Epithelial cell of proximal tubule (primary cell): ENCODE data around the gene IL6ST. TPM values are rescaled to one million over a fixed set of nuclear protein-coding genes. Genes with fewer than 3 reads are reported as not detected.

ENCODE experiments used
- DNase-seq: peaks from one replicate; pipeline ENCODE4 v3.0.0-alpha.2; 2011; ENCODE audit warnings: low read depth
- H3K4me3 ChIP-seq: 2 replicates; pipeline ENCODE4 v1.5.1; 2011; ENCODE audit warnings: low read depth, mild to moderate bottlenecking, low read length
- CTCF ChIP-seq: conservative IDR thresholded peaks from 2 replicates; pipeline ENCODE4 v1.5.1; 2012; ENCODE audit warnings: low read depth, mild to moderate bottlenecking, low read length
- total RNA-seq: library from RNA; depleted of rRNA; stranded (reverse); fragments of >200 nt; gene quantifications from 2 replicates; pipeline ENCODE4 v1.2.3, GENCODE V29; 2015

The IL6ST gene
- total RNA-seq, 1 donor from 2014 or later = 61.6 TPM

GRCh38 chr5:55900068-55900467 is 94.7 kb downstream of the IL6ST start:
- H3K4me3 ChIP-seq = no peak overlapping the region
- no peak for TF ChIP-seq CTCF
- no peak for DNase-seq

GRCh38 chr5:55899344-55899743 is 95.4 kb downstream of the IL6ST start:
- DNase-seq = no peak
- H3K4me3 ChIP-seq = no peak overlapping the region
- no peak for TF ChIP-seq CTCF

DNA sequence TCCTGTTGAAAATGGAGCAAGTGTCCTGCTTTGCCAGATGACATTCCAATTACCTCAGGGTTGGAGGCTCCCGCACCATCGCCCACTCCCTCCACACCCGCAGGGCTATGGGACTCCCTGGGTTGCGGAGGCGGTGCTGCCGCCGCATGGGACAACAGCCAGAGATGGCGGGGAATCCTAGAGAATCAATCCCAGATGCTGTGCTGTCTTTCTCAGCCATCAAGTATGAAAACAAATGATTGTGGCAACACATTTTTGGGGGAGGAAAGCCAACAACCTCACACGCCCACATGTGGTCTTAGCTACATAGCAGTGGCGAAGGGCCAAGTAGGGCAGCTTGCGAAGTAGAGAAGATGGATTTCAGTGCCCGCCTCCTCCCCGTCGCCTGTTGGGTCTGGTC is 96.9 kb downstream of the IL6ST start:
- TF ChIP-seq CTCF = no peak
- no peak for DNase-seq
- H3K4me3 ChIP-seq = no peak overlapping the region

DNA sequence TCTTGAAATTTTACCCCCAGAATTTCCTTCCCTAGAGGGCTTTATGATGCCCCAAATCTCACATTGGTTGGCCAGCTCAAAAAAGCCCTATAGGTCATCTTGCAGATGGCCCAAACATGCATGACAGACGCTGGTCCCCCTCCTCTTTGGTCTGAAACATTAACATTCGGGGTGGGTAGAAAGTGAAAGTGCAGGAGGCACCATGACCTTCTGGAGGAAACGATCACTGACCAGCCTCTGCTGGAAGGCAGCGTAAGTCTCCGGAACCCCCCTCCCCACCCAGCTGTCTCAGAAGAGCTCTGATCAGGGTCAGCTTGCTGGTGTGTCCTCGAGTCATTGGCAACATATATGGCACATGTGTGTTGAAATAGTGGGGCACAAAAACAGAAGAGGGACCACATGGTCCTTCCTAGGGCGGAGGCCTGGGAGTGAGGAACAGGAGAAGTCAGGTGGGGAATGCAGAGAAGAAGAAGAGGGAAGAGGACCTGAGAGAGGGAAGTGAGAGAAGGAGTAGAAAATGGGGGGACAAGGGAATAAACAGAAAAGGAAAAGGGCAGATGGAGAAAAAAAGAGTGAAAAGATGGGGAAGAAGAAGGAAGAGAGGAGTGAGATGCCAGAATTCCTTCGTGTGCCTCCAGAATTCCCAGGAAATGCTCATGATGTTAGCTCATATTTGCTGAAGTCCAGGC is 97.4 kb downstream of the IL6ST start:
- no peak overlapping the region for H3K4me3 ChIP-seq
- no peak for DNase-seq
- TF ChIP-seq CTCF = no peak

- no peak for TF ChIP-seq CTCF
- no peak for DNase-seq
- H3K4me3 ChIP-seq = no peak overlapping the region
Measured at GRCh38 chr5:55896663-55897062, 98.1 kb downstream of the IL6ST start.

DNA sequence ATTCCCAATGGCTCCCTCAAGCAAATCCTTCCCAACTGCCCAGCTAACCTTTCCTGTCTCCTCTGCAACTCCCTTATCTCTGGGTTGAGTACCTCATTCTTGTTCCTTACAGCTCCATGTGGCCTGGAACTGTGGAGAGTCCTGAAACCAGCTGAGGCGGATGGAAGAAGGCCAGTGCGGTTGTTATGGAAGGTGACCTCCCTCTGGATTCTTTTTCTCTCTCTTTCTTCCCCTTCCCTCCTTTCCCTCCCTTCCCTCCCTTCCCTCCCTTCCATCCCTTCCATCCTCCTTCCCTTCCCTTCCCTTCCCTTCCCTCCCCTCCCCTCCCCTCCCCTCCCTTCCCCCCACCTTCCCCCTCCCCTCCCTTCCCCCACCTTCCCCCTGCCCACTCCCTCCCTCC is 98.5 kb downstream of the IL6ST start:
- no peak overlapping the region for H3K4me3 ChIP-seq
- no peak for DNase-seq
- no peak for TF ChIP-seq CTCF

- H3K4me3 ChIP-seq = no peak overlapping the region
- TF ChIP-seq CTCF = no peak
- no peak for DNase-seq
Measured at GRCh38 chr5:55895346-55895745, 99.4 kb downstream of the IL6ST start.
